Prostate gland (tissue), 2 donors: ENCODE measurements around the gene KLHL7. TPM values are rescaled to one million over a fixed set of nuclear protein-coding genes. Genes with fewer than 3 reads are reported as not detected.

ENCODE experiments used
- DNase-seq: peaks from one replicate; pipeline ENCODE4 v3.0.0-alpha.2; 2019; ENCODE audit warnings: low spot score
- H3K27ac ChIP-seq, 2 donors: fragments of 200-600 bp; sonication (generic); 2 replicates each; pipeline ENCODE4 v1.5.1; 2017 to 2019
- H3K27me3 ChIP-seq: fragments of 200-600 bp; sonication (generic); replicated peaks from 2 replicates; pipeline ENCODE4 v1.5.1; 2019; ENCODE audit not compliant: insufficient read depth
- H3K36me3 ChIP-seq, 2 donors: fragments of 200-600 bp; sonication (generic); 1 replicate in 1 of 2; 2 replicates in 1 of 2; pipeline versions ENCODE4 v1.5.1 to v1.8.1; 2017 to 2019
- H3K4me1 ChIP-seq: fragments of 200-600 bp; sonication (generic); replicated peaks from 2 replicates; pipeline ENCODE4 v1.5.1; 2019
- H3K4me3 ChIP-seq, 2 donors: fragments of 200-600 bp; sonication (generic); 2 replicates each; pipeline ENCODE4 v1.5.1; 2017 to 2019
- H3K9me3 ChIP-seq: fragments of 200-600 bp; sonication (generic); 2 replicates; pipeline ENCODE4 v1.5.1; 2017
- CTCF ChIP-seq, 4 experiments: fragments of 200-600 bp in 2 of 4; fragments of 450-650 bp in 2 of 4; sonication (generic) in 2 of 4; IDR thresholded peaks; 1 replicate in 3 of 4; 2 replicates in 1 of 4; pipeline ENCODE4 v1.5.1; 2016 to 2019; ENCODE audit warnings: antibody characterized with exemption in 4 of 4, mild to moderate bottlenecking in 2 of 4, moderate library complexity in 2 of 4
- POLR2A ChIP-seq: fragments of 450-650 bp; IDR thresholded peaks from one replicate; pipeline ENCODE4 v1.6.1; 2016; ENCODE audit warnings: antibody characterized with exemption, mild to moderate bottlenecking
- POLR2AphosphoS5 ChIP-seq: sonication (generic); formaldehyde crosslinking; IDR thresholded peaks from one replicate; pipeline ENCODE4 v1.6.1; 2017; ENCODE audit warnings: antibody characterized with exemption
- whole genome bisulfite sequencing: methylation state at CpG from one replicate; pipeline ENCODE4 v1.1.5; 2018; 5-methylcytosine and 5-hydroxymethylcytosine counted together
- intact Hi-C: fragments of 100-400 bp; cut with DNase I; formaldehyde crosslinking; loops from one replicate; pipeline ENCODE4 v1.14.2; 2022
- total RNA-seq, 2 donors: library from RNA; depleted of rRNA; stranded (reverse); fragments of >200 nt; gene quantifications; one replicate each; pipeline ENCODE4 v1.1.0, GENCODE V29; 2016

The KLHL7 gene
- total RNA-seq, 2 donors from 2014 or later = 18.1 to 67.7 TPM

- no peak for TF ChIP-seq CTCF (IDR thresholded peaks at IDR 0.05)
- TF ChIP-seq POLR2AphosphoS5 = no peak
- no peak for TF ChIP-seq POLR2A
- Histone ChIP-seq H3K4me3 (no peak overlapping the region), H3K27me3 (no peaks in the 10 kb centered on the region), H3K27ac (no peak overlapping the region), H3K9me3 (no peaks in the 10 kb centered on the region), H3K4me1 (no peaks in the 10 kb centered on the region), H3K36me3 (no peaks in the 10 kb centered on the region)
- no peak for DNase-seq
- WGBS = 100% methylated on average over 1 of the region's 1 CpG
- intact Hi-C loops = no loop called here
Measured at GRCh38 chr7:23165316-23165715, 59.7 kb downstream of the KLHL7 start.

DNA sequence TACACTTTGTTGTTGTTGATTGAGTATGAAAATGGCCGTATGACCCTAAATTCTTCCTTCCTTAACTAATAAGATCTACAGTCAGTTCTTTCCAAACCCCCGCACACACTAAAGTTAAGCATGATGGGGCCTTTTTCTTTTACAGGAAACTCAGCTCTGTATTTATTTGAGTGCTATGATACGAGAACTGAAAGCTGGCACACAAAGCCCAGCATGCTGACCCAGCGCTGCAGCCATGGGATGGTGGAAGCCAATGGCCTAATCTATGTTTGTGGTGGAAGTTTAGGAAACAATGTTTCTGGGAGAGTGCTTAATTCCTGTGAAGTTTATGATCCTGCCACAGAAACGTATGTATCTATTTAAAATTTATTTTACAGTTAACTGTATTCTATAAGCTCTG lies 62.1 kb downstream of the KLHL7 start:
- WGBS = 76% methylated on average over 5 of the region's 5 CpGs
- Histone ChIP-seq H3K27ac (no peak overlapping the region), H3K9me3 (no peaks in the 10 kb centered on the region), H3K36me3 (no peaks in the 10 kb centered on the region), H3K4me1 (no peaks in the 10 kb centered on the region), H3K27me3 (no peaks in the 10 kb centered on the region), H3K4me3 (no peak overlapping the region)
- TF ChIP-seq POLR2AphosphoS5 = no peak
- no peak for TF ChIP-seq CTCF (IDR thresholded peaks at IDR 0.05)
- no peak for TF ChIP-seq POLR2A
- DNase-seq = no peak
- intact Hi-C loops = no loop called here

- intact Hi-C loops = no loop called here
- H3K4me3 ChIP-seq = no peak overlapping the region
- no peak overlapping the region for H3K27ac ChIP-seq
- TF ChIP-seq POLR2A = no peak
- TF ChIP-seq CTCF (IDR thresholded peaks at IDR 0.05) = no peak
- no peak for TF ChIP-seq POLR2AphosphoS5
- no peaks in the 10 kb centered on the region for H3K36me3 ChIP-seq
- H3K4me1 ChIP-seq = no peaks in the 10 kb centered on the region
- no peaks in the 10 kb centered on the region for H3K9me3 ChIP-seq
- H3K27me3 ChIP-seq = no peaks in the 10 kb centered on the region
- DNase-seq = no peak
- 70% methylated on average over 8 of the region's 8 CpGs for WGBS
Measured at GRCh38 chr7:23168111-23168885, 62.7 kb downstream of the KLHL7 start.

GRCh38 chr7:23175938-23176337 lies 70.4 kb downstream of the KLHL7 start:
- intact Hi-C loops = no loop called here
- no peak for TF ChIP-seq POLR2A
- no peak for TF ChIP-seq CTCF (IDR thresholded peaks at IDR 0.05)
- no peak for TF ChIP-seq POLR2AphosphoS5
- WGBS = 88% methylated on average over 2 of the region's 2 CpGs

More at GRCh38 chr7:23175938-23176337, 70.4 kb downstream of the KLHL7 start:
- Histone ChIP-seq H3K9me3 (no peaks in the 10 kb centered on the region), H3K4me3 (no peak overlapping the region), H3K4me1 (no peaks in the 10 kb centered on the region), H3K27ac (no peak overlapping the region), H3K27me3 (no peaks in the 10 kb centered on the region), H3K36me3 (no peaks in the 10 kb centered on the region)
- no peak for DNase-seq
